Measurements from ENCODE around the gene ACSF2. TPM values are rescaled to one million over a fixed set of nuclear protein-coding genes. Genes with fewer than 3 reads are reported as not detected.

Gene ACSF2
- total RNA-seq, 1 experiment from 2014 or later = 12.2 TPM

DNA sequence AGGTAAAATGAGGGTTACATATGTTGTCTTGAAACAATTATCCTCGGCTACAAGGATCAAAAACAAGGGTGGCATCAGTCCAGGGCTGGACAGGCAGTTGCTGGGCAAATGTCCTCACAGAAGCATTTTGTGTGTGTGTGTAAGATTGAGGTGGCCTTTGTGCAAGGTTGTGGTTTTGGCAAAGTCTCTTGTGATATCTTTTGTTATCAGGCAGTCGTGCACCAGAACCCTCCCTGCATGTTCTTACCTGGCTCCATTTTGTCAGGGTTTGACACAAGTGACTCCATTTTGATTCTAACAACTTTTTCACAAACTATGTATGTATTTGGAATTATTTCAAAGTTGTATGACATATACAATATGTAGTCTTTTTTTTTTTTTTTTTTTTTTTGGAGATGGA is 22.6 kb downstream of the ACSF2 start:
- Histone ChIP-seq H3K79me2 (ENCODE audit: insufficient read depth, low read length) (no peaks in the 10 kb centered on the region), H4K5ac (ENCODE audit: insufficient read length, low read depth, low read length) (no peak overlapping the region), H3K23ac (ENCODE audit: insufficient read length, low read depth, low read length) (no peak overlapping the region), H3T11ph (ENCODE audit: low read length) (no peak overlapping the region), H3K14ac (ENCODE audit: insufficient read depth, low read length) (no peak overlapping the region), H3K23me2 (ENCODE audit: insufficient read length, low read depth, low read length, poor library complexity, severe bottlenecking) (no peaks in the 10 kb centered on the region), H3K4ac (ENCODE audit: low read depth, low read length) (no peak overlapping the region), H4K20me1 (ENCODE audit: control insufficient read depth, insufficient read depth, insufficient read length) (no peaks in the 10 kb centered on the region), H3K27ac (ENCODE audit: insufficient read length, low read depth, low read length) (no peak overlapping the region), H2AFZ (ENCODE audit: low read length) (no peak overlapping the region), H2AK5ac (ENCODE audit: insufficient read length, low read length) (no peak overlapping the region), H2BK120ac (ENCODE audit: low read depth, low read length, poor library complexity, severe bottlenecking) (no peak overlapping the region), H3K9ac (ENCODE audit: extremely low read depth, insufficient read length, low read length) (no peak overlapping the region), H2BK20ac (ENCODE audit: low read depth, low read length, poor library complexity, severe bottlenecking) (no peak overlapping the region), H3K4me2 (ENCODE audit: insufficient read depth, insufficient read length, low read length) (no peak overlapping the region), H3K27me3 (ENCODE audit: insufficient read depth, low read length) (no peaks in the 10 kb centered on the region), H2BK12ac (ENCODE audit: insufficient read length, low read depth, low read length) (no peak overlapping the region), H2BK15ac (ENCODE audit: low read depth, low read length) (no peak overlapping the region), H3K56ac (ENCODE audit: insufficient read length, low read depth, low read length) (no peak overlapping the region), H4K91ac (ENCODE audit: insufficient read length, low read depth, low read length) (no peak overlapping the region), H3K9me3 (ENCODE audit: control insufficient read depth, low read depth, low read length) (no peaks in the 10 kb centered on the region), H3K18ac (ENCODE audit: insufficient read length, low read depth, low read length) (no peak overlapping the region), H4K8ac (replicated peaks; ENCODE audit: insufficient read length, low read depth, low read length) (no peak overlapping the region), H3K79me1 (ENCODE audit: insufficient read depth, low read depth, low read length, poor library complexity, severe bottlenecking) (no peaks in the 10 kb centered on the region), H2BK5ac (ENCODE audit: insufficient read length, low read length) (no peak overlapping the region), H3K4me1 (ENCODE audit: insufficient read depth, low read length) (no peaks in the 10 kb centered on the region)
- no peaks in the 10 kb centered on the region; the same call in 1 of the 2 replicates for H3K27me3 Mint-ChIP-seq (ENCODE audit: low read depth)
- no peak overlapping the region for H3K27ac Mint-ChIP-seq
- no peak overlapping the region for H3K4me3 Mint-ChIP-seq
- DNase-seq = no peak
- no peak for TF ChIP-seq CTCF (conservative IDR thresholded peaks at IDR 0.05)
- peaks cover under 1 to 1% of the 10 kb centered on the region in 2 experiments; a peak in 2 of 4 replicates for H3K4me1 Mint-ChIP-seq
- H3K9me3 Mint-ChIP-seq = no peaks in the 10 kb centered on the region
- WGBS (ENCODE audit: extremely low coverage, insufficient read length, low lambda C conversion rate) = no CpG with 5 or more reads among the region's 2 CpGs
- no peaks in the 10 kb centered on the region for H3K36me3 Mint-ChIP-seq (ENCODE audit: insufficient read depth in 1 of 3, low read depth in 3 of 3)
